ENCODE data around the gene CEACAM16. TPM values are rescaled to one million over a fixed set of nuclear protein-coding genes. Genes with fewer than 3 reads are reported as not detected.

The CEACAM16 gene
- total RNA-seq, 2 donors from 2014 or later = not detected

GRCh38 chr19:44712864-44713515 lies 14.0 kb downstream of the CEACAM16 start:
- Histone ChIP-seq H3K27me3 (ENCODE audit: control insufficient read depth, insufficient read depth, low read length, poor library complexity, severe bottlenecking) (no peaks in the 10 kb centered on the region), H3K4me3 (ENCODE audit: low read length) (no peak overlapping the region), H3K9ac (ENCODE audit: extremely low read depth, low read length, poor library complexity, severe bottlenecking) (no peak overlapping the region), H3K4me1 (ENCODE audit: control insufficient read depth, insufficient read depth, low read length) (no peaks in the 10 kb centered on the region), H3K36me3 (ENCODE audit: control insufficient read depth, insufficient read depth, low read length) (no peaks in the 10 kb centered on the region), H3K27ac (ENCODE audit: low read depth, low read length) (no peak overlapping the region), H3K9me3 (ENCODE audit: control insufficient read depth, low read length) (peaks cover 13% of the 10 kb centered on the region)
- H3K4me3 Mint-ChIP-seq = no peak overlapping the region
- no peak overlapping the region for H3K27ac Mint-ChIP-seq
- H3K9me3 Mint-ChIP-seq = peaks cover 17% of the 10 kb centered on the region
- peaks cover 2% of the 10 kb centered on the region for H3K27me3 Mint-ChIP-seq (ENCODE audit: insufficient read depth)
- no peaks in the 10 kb centered on the region for H3K36me3 Mint-ChIP-seq (ENCODE audit: low read depth)
- no peak for DNase-seq
- H3K4me1 Mint-ChIP-seq = no peaks in the 10 kb centered on the region
- WGBS, 2 experiments (ENCODE audit: insufficient coverage in 1 of 2, insufficient read length in 1 of 2) = 33 to 75% methylated on average over 1 to 4 of the region's 4 CpGs
- TF ChIP-seq CTCF (conservative IDR thresholded peaks at IDR 0.05) = no peak

GRCh38 chr19:44714597-44715169 lies 15.7 kb downstream of the CEACAM16 start:
- peaks cover 2% of the 10 kb centered on the region for H3K27me3 Mint-ChIP-seq (ENCODE audit: insufficient read depth)
- H3K36me3 ChIP-seq (ENCODE audit: control insufficient read depth, insufficient read depth, low read length) = no peaks in the 10 kb centered on the region
- H3K4me3 Mint-ChIP-seq = no peak overlapping the region
- WGBS, 2 experiments (ENCODE audit: insufficient coverage in 1 of 2, insufficient read length in 1 of 2) = 41 to 100% methylated on average over 1 to 2 of the region's 2 CpGs
- H3K27ac Mint-ChIP-seq = no peak overlapping the region
- H3K9ac ChIP-seq (ENCODE audit: extremely low read depth, low read length, poor library complexity, severe bottlenecking) = no peak overlapping the region
- peaks cover 17% of the 10 kb centered on the region for H3K9me3 Mint-ChIP-seq
- peaks cover 6% of the 10 kb centered on the region for H3K4me1 Mint-ChIP-seq
- no peak overlapping the region for H3K27ac ChIP-seq (ENCODE audit: low read depth, low read length)
- no peak for DNase-seq
- H3K36me3 Mint-ChIP-seq (ENCODE audit: low read depth) = no peaks in the 10 kb centered on the region
- no peak for TF ChIP-seq CTCF (conservative IDR thresholded peaks at IDR 0.05)
- no peak overlapping the region for H3K4me3 ChIP-seq (ENCODE audit: low read length)
- no peaks in the 10 kb centered on the region for H3K27me3 ChIP-seq (ENCODE audit: control insufficient read depth, insufficient read depth, low read length, poor library complexity, severe bottlenecking)
- peaks cover 5% of the 10 kb centered on the region for H3K4me1 ChIP-seq (ENCODE audit: control insufficient read depth, insufficient read depth, low read length)
- H3K9me3 ChIP-seq (ENCODE audit: control insufficient read depth, low read length) = peaks cover 13% of the 10 kb centered on the region

GRCh38 chr19:44717603-44718002 lies 18.7 kb downstream of the CEACAM16 start:
- H3K4me1 ChIP-seq (ENCODE audit: control insufficient read depth, insufficient read depth, low read length) = peaks cover 5% of the 10 kb centered on the region
- Mint-ChIP-seq H3K27me3 (ENCODE audit: insufficient read depth) (peaks cover 2% of the 10 kb centered on the region), H3K9me3 (peaks cover 17% of the 10 kb centered on the region), H3K27ac (no peak overlapping the region), H3K4me1 (peaks cover 6% of the 10 kb centered on the region), H3K36me3 (ENCODE audit: low read depth) (no peaks in the 10 kb centered on the region), H3K4me3 (no peak overlapping the region)
- H3K9ac ChIP-seq (ENCODE audit: extremely low read depth, low read length, poor library complexity, severe bottlenecking) = no peak overlapping the region
- no peak overlapping the region for H3K4me3 ChIP-seq (ENCODE audit: low read length)
- no peaks in the 10 kb centered on the region for H3K36me3 ChIP-seq (ENCODE audit: control insufficient read depth, insufficient read depth, low read length)
- H3K9me3 ChIP-seq (ENCODE audit: control insufficient read depth, low read length) = peaks cover 13% of the 10 kb centered on the region
- no peak overlapping the region for H3K27ac ChIP-seq (ENCODE audit: low read depth, low read length)
- no peaks in the 10 kb centered on the region for H3K27me3 ChIP-seq (ENCODE audit: control insufficient read depth, insufficient read depth, low read length, poor library complexity, severe bottlenecking)
- 94 to 100% methylated on average over 4 to 6 of the region's 6 CpGs for WGBS, 2 experiments (ENCODE audit: insufficient coverage in 1 of 2, insufficient read length in 1 of 2)
- TF ChIP-seq CTCF (conservative IDR thresholded peaks at IDR 0.05) = no peak
- no peak for DNase-seq

Data from endodermal cell (in vitro differentiated cells).